Aorta (tissue), 5 donors: Measurements from ENCODE around the gene ANLN. TPM values are rescaled to one million over a fixed set of nuclear protein-coding genes. Genes with fewer than 3 reads are reported as not detected.
"Not testable (repeated sequence)": the region's sequence is repeated elsewhere in the genome, so short reads cannot be mapped to it uniquely, and the experiment has no call there.

ENCODE experiments used
- ATAC-seq: fragments of 200-7000 bp; cut with Tn5 transposase; one replicate; pipeline ENCODE4 v1.9.1; 2022; ENCODE audit warnings: moderate library complexity; ENCODE audit not compliant: low FRiP score
- DNase-seq, 2 donors: peaks; one replicate each; pipeline ENCODE4 v3.0.0-alpha.2; 2020
- H3K27ac ChIP-seq, 2 donors: one replicate each; pipeline ENCODE4 v1.5.1; 2013; ENCODE audit warnings: low read length in 2 of 2, mild to moderate bottlenecking in 2 of 2, moderate library complexity in 2 of 2, control low read depth in 1 of 2, inconsistent platforms in 1 of 2, low read depth in 1 of 2
- H3K27me3 ChIP-seq, 2 donors: one replicate each; pipeline ENCODE4 v1.6.1; 2013; ENCODE audit warnings: control low read depth in 1 of 2, low read length in 1 of 2, mild to moderate bottlenecking in 1 of 2, moderate library complexity in 1 of 2; ENCODE audit not compliant: insufficient read depth in 2 of 2, control insufficient read depth in 1 of 2
- H3K36me3 ChIP-seq, 2 donors: one replicate each; pipeline ENCODE4 v1.6.1; 2013; ENCODE audit warnings: control low read depth in 1 of 2, low read length in 1 of 2, mild to moderate bottlenecking in 1 of 2; ENCODE audit not compliant: insufficient read depth in 2 of 2, control insufficient read depth in 1 of 2
- H3K4me1 ChIP-seq, 2 donors: one replicate each; pipeline ENCODE4 v1.6.1; 2013; ENCODE audit warnings: low read length in 2 of 2, control low read depth in 1 of 2, mild to moderate bottlenecking in 1 of 2, moderate library complexity in 1 of 2; ENCODE audit not compliant: insufficient read depth in 2 of 2, control insufficient read depth in 1 of 2
- H3K4me3 ChIP-seq, 2 donors: one replicate each; pipeline ENCODE4 v1.5.1; 2013; ENCODE audit warnings: low read length in 2 of 2, control low read depth in 1 of 2, mild to moderate bottlenecking in 1 of 2
- H3K9me3 ChIP-seq: one replicate; pipeline ENCODE4 v1.6.1; 2013; ENCODE audit warnings: mild to moderate bottlenecking, low read length; ENCODE audit not compliant: control insufficient read depth
- WGBS, 2 donors: extraction: QIAGEN DNeasy Blood & Tissue Kit; methylation state at CpG; one replicate each; pipeline ENCODE4 v1.1.7; 2013; 5-methylcytosine and 5-hydroxymethylcytosine counted together
- intact Hi-C, 2 donors: fragments of 100-400 bp; cut with DNase I; formaldehyde crosslinking; loops; one replicate each; pipeline versions ENCODE4 v1.14.2 to v1.15.0; 2022
- polyA plus RNA-seq, 2 donors: library from polyadenylated mRNA; stranded (reverse); fragments of 200-250 nt; gene quantifications; one replicate each; pipeline ENCODE4 v1.2.3, GENCODE V29; 2013
- total RNA-seq, 2 donors: library from RNA; stranded (reverse); fragmentation: NEBNext Ultra II Directional; extraction: Animal tissue kit (Norgen Biotek cat#: 25700); gene quantifications; one replicate each; pipeline ENCODE4 v1.2.1, GENCODE V29; 2021
- donor health status: healthy with polysubstance abuse.
- donor health status: Bipolar disorder and iron deficiency.
- donor health status: DM: no; HTN: no; CAD: no.
- donor health status: DM: no; HTN: no; CAD: no.
- donor health status: DM: yes; HTN: yes; CAD: no.

The ANLN gene
- total and polyA plus RNA-seq, 4 donors: 1.9 to 3.8 (median 2.8) TPM

DNA sequence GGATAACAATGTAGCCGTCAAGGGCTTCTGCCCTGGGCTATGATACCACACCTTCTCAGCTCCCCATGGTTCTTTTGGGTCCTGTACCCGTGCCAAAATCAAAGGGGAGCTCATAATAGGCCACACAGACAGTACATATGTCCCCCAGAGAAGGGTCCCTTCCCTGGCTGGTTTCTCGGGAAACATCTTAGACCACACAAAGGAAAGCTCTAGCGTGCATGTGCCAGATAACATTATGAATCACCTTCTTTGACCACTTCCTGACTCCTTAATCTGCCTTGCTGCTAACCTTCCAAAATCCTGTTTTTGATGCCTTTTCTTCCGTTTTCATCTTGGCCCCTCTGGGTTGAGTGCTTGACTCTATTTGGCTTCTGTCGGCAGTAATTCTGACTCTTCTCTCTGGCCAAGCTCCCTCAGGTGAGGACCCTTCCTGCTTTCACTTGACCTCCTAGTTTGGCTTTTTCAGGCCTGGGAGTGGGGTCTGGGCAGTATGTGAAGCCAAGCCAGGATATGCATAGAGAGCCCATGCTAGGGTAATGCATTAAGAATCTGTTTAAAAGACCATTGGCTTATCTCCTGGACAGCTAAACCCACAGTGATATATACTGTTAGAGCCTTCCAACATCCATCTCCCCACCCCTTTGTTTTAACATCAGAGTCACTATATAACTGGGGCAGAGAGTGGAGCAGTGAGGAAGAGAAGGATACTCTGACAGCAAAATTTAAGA, 84.8 kb downstream of the ANLN start:
- H3K36me3 ChIP-seq: no peaks in the 10 kb centered on the region
- peaks cover 0 to 4% of the 10 kb centered on the region in 2 donors for H3K4me1 ChIP-seq
- DNase-seq (no peak), ATAC-seq (no peak)
- no peak overlapping the region for H3K27ac ChIP-seq
- intact Hi-C loops: no loop called here
- 67 to 74% methylated on average over 6 of the region's 6 CpGs for WGBS, 2 donors
- no peaks in the 10 kb centered on the region for H3K27me3 ChIP-seq
- H3K4me3 ChIP-seq: no peak overlapping the region
- H3K9me3 ChIP-seq: no peaks in the 10 kb centered on the region

DNA sequence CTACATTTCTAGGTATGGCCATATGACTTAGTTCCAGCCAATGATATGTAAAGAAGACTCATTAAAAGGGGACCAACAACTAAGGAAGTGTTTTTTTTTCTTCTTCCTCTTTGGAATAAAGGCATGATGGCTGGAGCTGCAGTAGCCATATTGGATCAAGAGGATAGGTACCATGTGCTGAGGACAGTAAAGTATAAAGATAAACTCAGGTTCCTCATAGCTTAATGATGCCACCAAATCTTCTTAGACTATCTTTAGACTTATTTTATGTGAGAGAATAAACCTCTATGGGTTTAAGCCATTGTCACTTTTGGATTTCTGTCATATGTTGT, 85.3 kb downstream of the ANLN start:
- Histone ChIP-seq H3K27ac (no peak overlapping the region), H3K27me3 (no peaks in the 10 kb centered on the region), H3K36me3 (no peaks in the 10 kb centered on the region), H3K9me3 (no peaks in the 10 kb centered on the region), H3K4me1 (peaks cover 0 to 4% of the 10 kb centered on the region in 2 donors), H3K4me3 (no peak overlapping the region)
- DNase-seq (no peak), ATAC-seq (no peak)
- intact Hi-C loops: no loop called here

DNA sequence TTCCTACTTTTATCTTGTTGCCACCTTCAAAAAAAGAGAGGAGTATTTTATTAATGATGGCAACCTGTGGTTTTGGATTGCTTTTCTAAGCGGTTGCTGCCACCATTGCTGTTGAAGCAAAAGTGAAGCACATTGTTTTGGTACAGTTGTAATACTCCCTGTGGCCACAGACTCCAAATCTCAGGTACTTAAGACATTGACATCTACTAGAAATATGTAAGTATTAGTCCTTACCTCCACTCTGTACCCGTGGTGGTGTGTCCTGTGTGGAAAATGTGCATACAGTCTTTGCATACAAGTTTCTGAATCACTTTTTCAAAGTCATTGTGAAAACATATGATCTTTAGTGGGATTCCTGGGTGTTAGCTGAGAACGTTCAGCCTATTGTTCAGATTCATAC, 85.7 kb downstream of the ANLN start:
- no peaks in the 10 kb centered on the region for H3K27me3 ChIP-seq
- intact Hi-C loops: no loop called here
- WGBS, 2 donors: 91 to 93% methylated on average over 3 of the region's 3 CpGs

DNA sequence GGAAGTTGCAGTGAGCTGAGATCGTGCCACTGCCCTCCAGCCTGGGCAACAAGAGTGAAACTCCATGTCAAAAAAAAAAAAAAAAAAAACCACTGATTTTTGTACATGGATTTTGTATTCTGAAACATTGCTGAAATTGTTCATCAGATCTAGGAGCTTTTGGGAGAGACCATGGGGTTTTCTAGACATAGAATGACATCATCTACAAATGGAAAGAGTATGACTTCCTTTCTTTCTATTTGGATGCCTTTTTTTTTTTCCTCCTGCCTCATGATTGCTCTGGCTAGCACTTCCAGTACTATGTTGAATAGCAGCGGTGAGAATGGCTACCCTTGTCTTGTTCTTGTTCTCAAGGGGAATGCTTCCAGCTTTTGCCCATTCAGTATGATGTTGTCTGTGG, 89.1 kb downstream of the ANLN start:
- ATAC-seq (no peak), DNase-seq (no peak)
- Histone ChIP-seq H3K9me3 (peaks cover 1% of the 10 kb centered on the region), H3K27me3 (no peaks in the 10 kb centered on the region), H3K36me3 (no peaks in the 10 kb centered on the region), H3K27ac (no peak overlapping the region), H3K4me3 (no peak overlapping the region), H3K4me1 (no peaks in the 10 kb centered on the region)
- 80 to 91% methylated on average over 2 of the region's 2 CpGs for WGBS, 2 donors
- intact Hi-C loops: no loop called here

More for the DNA sequence above, 85.7 kb downstream of the ANLN start:
- DNase-seq: no peak
- Histone ChIP-seq H3K27ac (no peak overlapping the region), H3K36me3 (no peaks in the 10 kb centered on the region), H3K4me1 (peaks cover 0 to 2% of the 10 kb centered on the region in 2 donors), H3K9me3 (no peaks in the 10 kb centered on the region), H3K4me3 (no peak overlapping the region)
- ATAC-seq: no peak

DNA sequence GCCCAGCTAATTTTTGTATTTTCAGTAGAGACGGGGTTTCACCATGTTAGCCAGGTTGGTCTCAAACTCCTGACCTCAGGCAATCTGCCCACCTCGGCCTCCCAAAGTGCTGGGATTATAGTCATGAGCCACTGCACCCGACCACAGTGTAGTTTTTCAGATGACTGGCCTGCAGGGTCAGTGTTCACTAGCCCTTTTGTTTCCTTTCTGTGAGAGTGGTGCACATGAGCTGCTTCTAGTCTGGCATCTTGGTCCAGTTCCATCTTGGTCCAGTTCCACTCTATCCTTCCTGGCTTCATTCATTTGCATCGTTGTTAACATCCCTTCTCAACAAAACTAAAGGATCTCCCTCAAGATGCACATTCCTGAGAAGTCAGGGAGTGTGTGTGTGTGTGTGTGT, 94.2 kb downstream of the ANLN start:
- not testable (repeated sequence) for H3K36me3 ChIP-seq, H3K4me1 ChIP-seq, H3K9me3 ChIP-seq, H3K4me3 ChIP-seq, DNase-seq, ATAC-seq, H3K27me3 ChIP-seq, H3K27ac ChIP-seq
- WGBS, 2 donors: 68 to 72% methylated on average over 4 of the region's 4 CpGs
- intact Hi-C loops: loop anchor here in 1 of 2 donors (10.0 kb wide), 1 partner anchor 711 kb away; no protein-coding TSS in a partner anchor

DNA sequence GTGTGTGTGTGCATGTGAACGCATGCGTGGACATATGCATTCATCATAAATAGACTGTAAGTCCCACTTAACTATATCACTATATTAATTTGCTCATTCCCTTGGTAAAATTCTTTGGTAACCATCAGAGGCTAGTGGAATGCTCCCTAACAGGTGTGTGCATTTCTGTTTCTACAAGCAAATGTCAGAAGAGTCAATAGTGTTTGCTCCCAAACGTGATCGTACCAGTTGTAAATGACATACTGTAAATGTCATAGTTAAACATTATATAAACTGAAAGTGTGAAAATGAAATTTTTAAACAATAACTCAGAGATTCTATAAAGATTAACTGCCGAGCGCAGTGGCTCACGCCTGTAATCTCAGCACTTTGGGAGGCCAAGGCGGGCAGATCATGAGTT, 94.6 kb downstream of the ANLN start:
- Histone ChIP-seq H3K27me3 (no peaks in the 10 kb centered on the region), H3K36me3 (no peaks in the 10 kb centered on the region), H3K27ac (no peak overlapping the region), H3K4me3 (no peak overlapping the region), H3K9me3 (peaks cover 2% of the 10 kb centered on the region), H3K4me1 (no peaks in the 10 kb centered on the region)
- ATAC-seq (no peak), DNase-seq (no peak)
- intact Hi-C loops: loop anchor here in 1 of 2 donors (10.0 kb wide), 1 partner anchor 711 kb away; no protein-coding TSS in a partner anchor
- WGBS, 2 donors: 82 to 87% methylated on average over 8 of the region's 8 CpGs

DNA sequence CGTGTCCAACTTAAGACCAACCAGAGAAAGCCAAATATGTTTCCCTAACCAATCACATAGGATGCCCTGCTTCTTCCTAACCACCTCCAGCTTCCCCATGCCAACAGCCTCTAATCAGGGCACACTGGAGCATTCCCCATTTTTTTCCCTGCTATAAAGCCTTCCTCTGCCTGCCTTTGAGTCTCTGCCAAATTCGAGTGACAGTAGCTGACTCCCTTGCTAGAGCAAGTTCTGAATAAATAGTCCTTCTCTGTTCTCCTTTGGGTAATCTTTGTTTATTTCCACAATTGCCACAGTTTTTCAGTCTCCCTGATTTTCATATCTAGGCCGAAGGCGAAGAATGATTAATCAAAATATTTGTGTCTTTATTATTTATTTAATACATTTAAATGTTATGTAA, 96.7 kb downstream of the ANLN start:
- no peak overlapping the region for H3K27ac ChIP-seq
- no peak for DNase-seq
- H3K4me1 ChIP-seq: no peaks in the 10 kb centered on the region
- no peak for ATAC-seq
- H3K36me3 ChIP-seq: no peaks in the 10 kb centered on the region
- H3K9me3 ChIP-seq: peaks cover 3% of the 10 kb centered on the region
- intact Hi-C loops: loop anchor here in 1 of 2 donors (10.0 kb wide), 1 partner anchor 708 kb away; no protein-coding TSS in a partner anchor
- no peaks in the 10 kb centered on the region for H3K27me3 ChIP-seq
- 73 to 79% methylated on average over 4 of the region's 4 CpGs for WGBS, 2 donors
- H3K4me3 ChIP-seq: no peak overlapping the region

DNA sequence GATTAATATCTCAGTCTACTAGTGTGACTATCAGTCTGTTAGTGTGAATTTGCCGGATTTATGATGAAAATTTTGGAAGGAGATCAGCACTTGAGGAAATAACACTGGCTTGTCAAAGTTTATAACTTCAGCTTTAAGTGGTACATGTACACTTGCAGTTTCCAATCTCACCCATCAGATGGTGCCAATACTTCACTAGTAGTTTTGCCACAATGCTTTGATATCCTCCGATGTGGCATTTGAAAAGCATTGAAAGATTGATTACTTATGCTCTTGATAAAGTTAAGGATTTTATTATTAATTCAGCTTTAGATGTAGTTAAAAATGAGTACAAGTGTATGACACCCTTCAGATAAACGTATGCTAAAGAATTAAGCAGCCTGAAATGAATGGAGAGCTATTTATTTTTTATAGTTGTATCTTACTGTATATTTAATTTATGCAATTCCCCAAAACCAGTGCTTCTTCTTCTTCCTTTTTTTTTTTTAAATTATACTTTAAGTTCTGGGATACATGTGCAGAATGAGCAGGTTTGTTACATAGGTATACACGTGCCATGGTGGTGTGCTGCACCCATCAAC, 98.2 kb downstream of the ANLN start:
- H3K4me1 ChIP-seq: no peaks in the 10 kb centered on the region
- no peak overlapping the region for H3K4me3 ChIP-seq
- intact Hi-C loops: loop anchor here in 1 of 2 donors (2.0 to 10.0 kb wide), 2 partner anchors 183 to 707 kb away; no protein-coding TSS in a partner anchor
- no peak for DNase-seq
- WGBS, 2 donors: 24 to 28% methylated on average over 4 of the region's 4 CpGs
- no peaks in the 10 kb centered on the region for H3K36me3 ChIP-seq
- ATAC-seq: no peak
- peaks cover 2% of the 10 kb centered on the region for H3K9me3 ChIP-seq
- no peaks in the 10 kb centered on the region for H3K27me3 ChIP-seq
- no peak overlapping the region for H3K27ac ChIP-seq

DNA sequence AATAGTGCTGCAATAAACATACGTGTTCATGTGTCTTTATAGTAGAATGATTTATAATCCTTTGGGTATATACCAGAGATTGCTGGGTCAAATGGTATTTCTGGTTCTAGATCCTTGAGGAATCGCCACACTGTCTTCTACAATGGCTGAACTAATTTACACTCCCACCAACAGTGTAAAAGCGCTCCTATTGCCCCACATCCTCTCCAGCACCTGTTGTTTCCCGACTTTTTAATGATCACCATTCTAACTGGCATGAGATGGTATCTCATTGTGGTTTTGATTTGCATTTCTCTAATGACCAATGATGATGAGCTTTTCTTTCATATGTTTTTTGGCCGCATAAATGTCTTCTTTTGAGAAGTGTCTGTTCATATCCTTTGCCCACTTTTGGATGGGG, 99.0 kb downstream of the ANLN start:
- not testable (repeated sequence) for H3K4me1 ChIP-seq, ATAC-seq, H3K27me3 ChIP-seq, DNase-seq, H3K9me3 ChIP-seq, H3K36me3 ChIP-seq, H3K27ac ChIP-seq, H3K4me3 ChIP-seq
- intact Hi-C loops: loop anchor here in 1 of 2 donors (2.0 to 10.0 kb wide), 2 partner anchors 182 to 706 kb away; no protein-coding TSS in a partner anchor
- WGBS, 2 donors: 97% methylated on average over 5 of the region's 5 CpGs
